GM04504 (cell line): Measurements from ENCODE around the gene NFKBIB.
"Not testable (repeated sequence)": the region's sequence is repeated elsewhere in the genome, so short reads cannot be mapped to it uniquely, and the experiment has no call there.

Source experiments
- DNase-seq: peaks from one replicate; pipeline ENCODE4 v3.0.0-alpha.2; 2012; ENCODE audit warnings: low read depth

The NFKBIB gene

DNA sequence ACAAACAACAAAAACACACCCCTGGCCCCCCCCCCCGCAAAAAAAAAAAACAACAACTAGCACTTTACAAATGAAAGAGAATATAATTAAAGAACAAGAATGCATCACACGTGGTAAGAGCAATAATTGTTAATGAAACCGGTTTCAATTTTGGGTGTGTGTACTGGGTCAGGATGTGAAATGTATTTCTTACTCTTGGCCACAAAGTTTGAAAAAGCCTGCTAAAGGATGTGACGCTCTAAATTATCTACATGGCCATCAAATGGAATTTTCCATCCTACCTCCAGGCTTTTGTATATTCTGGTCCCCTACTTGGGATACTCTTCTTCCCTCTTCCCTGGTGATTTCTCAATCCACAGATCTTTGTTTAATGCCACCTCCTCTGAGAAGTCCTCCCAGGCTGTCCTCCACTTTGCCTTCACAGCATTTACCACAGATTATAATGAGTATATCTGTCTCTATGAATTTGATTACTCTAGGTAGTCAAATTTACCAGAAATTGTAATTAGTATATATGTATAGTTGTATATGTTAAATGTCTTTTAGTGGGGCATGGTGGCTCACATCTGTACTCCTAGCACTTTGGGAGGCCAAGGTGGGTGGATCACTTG, 28.7 kb downstream of the NFKBIB start:
- no peak for DNase-seq

DNA sequence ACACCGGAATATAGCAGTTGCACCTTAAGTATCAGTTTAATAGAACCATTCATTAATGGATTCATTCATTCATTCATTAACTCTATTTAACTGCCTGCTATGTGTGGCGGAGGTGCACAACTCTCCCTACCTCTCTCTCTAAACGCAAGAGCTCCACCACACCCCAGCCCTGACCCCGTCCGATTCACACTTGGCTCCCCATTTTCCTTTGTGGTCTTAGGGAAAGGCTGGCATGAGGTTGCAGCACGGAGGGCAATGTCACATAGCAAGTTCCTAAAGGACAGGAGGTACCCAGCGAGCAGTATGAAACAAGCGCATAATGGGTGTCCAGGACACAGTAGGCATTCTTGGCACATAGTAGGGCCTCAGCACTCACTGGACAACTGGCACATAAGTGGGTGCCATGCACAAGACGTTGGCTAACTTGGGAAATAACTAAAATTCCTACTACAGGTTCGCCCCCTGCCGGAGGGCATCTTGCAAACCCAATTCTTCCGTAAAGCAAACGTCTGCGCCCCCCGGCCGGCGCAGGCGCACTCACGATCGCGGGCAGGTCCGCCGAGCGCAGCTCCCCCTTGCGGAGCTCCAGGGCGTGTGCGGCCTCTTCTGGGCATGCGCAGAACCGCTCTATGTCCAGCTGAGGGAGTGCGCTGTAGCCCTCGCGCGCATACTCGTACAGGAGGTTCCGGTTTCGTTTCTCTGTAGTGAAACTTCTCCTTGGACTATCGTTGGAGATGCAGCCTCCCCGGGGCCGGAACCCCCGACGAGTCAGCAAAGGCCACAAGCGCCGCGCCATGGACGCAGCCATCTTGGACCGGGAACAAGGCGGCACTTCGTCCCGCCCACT, 30.4 kb downstream of the NFKBIB start, which contains the start of gene SARS2:
Gene SARS2, minus strand, starts transcription at position 835 of the 847 bp plus-strand sequence. Its CDS starts 27 bp downstream, at position 808.
- peak; percentile 76 for DNase-seq

DNA sequence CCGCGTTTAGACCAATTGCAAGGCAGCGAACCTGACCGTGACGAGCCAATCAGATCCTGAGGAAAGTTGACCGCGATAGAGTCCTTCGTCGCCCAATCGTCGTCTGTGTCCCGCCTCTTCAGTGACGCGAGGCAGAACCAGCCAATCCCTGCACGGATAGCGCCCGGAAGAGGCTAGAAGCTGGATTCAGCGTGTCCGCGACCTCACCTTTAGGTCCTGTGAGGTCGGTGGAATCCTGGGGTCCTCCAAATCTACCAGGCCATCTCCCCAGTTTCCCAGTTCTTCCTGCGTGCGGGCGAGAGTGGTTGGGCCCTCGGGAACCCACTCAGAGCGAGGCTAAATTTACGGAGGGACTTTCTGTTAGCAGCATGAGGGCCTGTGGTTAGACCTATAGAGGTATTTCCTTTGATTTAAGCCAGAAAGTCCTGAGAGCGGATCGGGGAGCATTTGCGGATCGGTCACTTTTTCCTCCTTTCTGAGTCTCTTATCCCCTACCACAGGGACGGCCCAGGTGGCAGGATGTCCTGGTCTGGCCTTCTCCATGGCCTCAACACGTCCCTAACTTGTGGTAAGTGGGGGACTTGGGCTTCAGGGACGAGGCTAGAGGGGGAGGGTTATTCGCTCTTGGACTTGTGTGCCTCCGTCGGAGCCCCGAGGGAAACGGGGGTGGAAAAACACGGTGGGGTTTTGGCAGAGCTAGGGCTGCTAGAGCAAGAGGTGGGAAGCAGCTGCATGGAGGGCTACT, 31.2 kb downstream of the NFKBIB start, which contains the start of gene MRPS12:
Gene MRPS12, plus strand, starts transcription at position 169 of the 745 bp plus-strand sequence. Its CDS starts 351 bp downstream, at position 520.
- peak; percentile 98 for DNase-seq

DNA sequence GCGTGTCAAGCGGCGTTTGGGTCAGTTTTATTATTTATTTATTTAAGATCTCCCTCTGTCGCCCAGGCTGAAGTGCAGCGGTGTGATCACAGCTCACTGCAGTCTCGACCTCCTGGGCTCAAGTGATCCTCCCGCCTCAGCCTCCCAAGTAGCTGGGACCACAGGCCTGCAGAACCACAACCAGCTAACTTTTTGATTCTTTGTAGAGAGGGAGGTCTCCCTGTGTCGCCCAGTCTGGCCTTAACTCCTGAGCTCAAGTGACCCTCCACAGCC, 31.7 kb downstream of the NFKBIB start:
- DNase-seq, result no peak

DNA sequence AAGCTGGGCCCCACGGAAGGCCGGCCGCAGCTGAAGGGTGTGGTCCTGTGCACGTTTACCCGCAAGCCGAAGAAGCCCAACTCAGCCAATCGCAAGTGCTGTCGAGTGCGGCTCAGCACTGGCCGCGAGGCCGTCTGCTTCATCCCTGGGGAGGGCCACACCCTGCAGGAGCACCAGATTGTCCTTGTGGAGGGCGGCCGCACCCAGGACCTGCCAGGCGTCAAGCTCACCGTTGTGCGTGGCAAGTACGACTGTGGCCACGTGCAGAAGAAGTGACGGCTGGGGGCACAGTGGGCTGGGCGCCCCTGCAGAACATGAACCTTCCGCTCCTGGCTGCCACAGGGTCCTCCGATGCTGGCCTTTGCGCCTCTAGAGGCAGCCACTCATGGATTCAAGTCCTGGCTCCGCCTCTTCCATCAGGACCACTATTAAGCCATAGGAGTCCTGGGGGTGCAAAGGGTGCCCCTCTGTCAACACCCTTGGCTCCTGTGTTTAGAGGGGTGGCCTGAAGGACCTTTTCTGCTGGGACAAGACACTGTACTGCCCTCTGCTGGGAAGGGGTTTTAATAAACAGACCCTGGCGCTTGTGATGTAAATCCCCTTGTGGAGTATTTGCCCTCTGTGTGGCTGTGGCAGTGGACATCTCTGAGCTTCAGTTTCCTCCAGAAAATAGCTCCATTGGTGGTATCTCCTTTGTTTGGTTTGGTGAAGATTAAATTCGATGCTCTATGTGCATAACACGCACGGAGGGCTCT, 32.8 kb downstream of the NFKBIB start:
- no peak for DNase-seq

DNA sequence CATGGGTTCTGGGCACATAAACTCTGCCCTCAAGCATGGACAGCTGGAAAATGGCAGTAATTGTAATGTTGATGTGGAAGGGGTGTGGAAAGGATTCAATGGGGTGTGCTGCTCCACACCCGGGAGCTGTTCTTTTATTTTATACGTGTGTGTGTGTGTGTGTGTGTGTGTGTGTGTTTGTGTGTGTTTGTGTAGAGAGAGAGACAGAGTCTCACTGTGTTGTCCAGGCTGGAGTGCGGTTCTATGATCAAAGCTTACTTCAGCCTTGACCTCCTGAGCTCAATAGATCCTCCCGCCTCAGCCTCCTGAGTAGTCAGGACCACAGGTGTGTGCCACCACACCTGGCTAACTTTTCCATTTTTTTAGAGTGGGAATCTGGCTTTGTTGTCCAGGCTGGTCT, 33.8 kb downstream of the NFKBIB start:
- no peak for DNase-seq

DNA sequence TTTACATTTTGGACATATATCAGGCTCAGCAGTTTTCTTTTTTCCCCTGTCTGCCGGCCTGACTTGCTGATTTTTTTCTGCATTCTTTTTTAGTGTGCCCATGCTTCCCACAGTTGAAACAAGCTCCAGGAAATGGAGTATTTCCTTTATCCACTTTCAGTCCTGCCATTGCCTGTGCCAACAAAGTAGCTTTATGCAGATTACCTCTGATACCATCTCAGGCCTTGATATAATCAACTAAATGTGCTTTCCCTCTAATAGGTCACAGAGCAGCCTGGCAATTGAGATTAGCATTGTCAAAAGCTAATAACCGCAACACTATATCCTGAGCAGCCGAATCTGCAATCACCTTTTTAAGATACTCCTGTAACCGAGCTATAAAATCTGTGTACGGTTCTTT, 40.2 kb downstream of the NFKBIB start:
- DNase-seq, result no peak

DNA sequence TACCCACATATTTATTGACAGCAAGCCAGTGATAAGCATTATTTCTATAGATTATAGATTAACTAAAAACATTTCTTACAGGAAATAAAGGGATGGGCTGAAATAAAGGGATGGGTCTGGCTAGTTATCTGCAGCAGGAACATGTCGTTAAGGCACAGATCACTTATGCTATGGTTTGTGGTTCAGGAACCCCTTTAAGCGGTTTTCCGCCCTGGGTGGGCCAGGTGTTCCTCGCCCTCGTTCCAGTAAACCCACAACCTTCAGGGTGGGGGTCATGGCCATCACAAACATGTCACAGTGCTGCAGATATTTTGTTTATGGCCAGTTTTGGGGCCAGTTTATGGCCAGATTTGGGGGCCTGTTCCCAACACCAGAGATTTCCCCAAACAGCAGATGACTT, 41.7 kb downstream of the NFKBIB start:
- not testable (repeated sequence) for DNase-seq

DNA sequence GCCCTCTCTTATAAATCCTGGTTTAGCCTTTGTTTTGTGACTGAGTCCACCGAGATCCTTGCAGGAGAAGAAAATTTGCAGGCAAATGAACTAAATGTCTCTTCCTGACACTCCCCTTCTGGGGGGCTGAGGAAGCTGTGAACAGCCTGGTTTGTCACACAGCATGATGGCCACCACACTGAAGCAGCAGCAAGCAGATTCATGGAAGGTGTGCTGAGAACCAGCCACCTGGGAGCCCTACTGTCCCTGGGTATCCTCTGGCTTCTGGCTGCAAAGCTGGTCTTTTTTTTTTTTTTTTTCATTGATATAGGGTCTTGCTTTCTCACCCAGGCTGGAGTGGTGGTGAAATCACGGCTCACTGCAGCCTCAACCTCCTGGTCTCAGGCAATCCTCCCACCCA, 42.2 kb downstream of the NFKBIB start:
- DNase-seq, result no peak

DNA sequence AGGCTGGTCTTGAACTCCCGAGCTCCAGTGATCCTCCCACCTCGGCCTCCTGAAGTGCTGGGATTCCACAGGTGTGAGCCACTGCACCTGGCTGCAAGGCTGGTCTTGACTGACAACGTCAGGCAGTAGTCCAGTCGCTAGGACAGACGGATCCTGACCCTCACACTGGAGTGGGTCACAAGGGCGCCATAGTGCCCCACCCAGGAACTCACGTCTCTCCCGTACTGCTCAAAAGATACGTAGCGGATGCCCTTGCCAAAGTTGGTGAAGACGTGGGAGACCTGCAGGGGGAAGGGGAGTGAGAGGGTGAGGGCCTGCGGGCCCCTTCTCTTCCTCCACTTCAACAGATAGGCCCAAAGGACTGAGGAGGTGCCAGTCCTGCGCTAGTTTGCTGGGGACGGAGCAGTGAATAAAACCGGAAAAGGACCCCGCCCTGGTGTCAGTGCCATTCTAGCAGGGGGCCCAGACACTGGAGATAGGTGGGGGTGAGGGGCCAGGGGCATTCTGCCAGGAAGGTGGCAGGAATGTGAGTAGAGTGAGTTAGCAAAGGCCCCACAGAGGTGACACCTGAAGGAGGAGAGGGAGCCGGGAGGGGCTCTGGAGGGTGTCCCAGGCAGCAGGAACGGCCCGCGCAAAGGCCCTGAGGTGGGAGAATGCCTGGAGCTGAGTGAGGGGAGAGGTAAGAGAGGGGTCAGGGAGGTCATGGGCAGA, 42.9 kb downstream of the NFKBIB start:
- DNase-seq, result no peak

DNA sequence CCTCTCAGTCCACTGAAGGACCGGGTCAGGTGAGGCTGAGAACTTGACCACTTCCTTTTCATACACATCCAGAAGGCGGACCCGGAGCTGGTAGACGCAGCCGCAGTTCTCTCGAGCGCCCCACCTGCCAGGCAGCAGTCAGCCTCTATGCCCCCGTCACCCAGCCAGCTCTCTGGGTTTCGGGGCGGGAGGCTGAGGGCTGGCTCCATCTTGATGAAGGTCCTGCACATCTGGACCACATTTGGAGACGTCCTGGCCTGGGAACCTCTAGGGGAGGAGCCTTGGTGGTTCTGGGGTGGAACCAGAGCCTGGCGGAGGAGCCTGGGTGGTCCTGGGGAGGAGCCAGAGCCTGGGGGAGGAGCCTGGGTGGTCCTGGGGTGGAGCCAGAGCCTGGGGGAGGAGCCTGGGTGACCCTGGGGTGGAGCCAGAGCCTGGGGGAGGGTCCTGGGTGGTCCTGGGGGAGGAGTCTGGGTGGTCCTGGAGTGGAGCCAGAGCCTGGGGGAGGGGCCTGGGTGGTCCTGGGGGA, 45.3 kb downstream of the NFKBIB start:
- DNase-seq, result no peak

DNA sequence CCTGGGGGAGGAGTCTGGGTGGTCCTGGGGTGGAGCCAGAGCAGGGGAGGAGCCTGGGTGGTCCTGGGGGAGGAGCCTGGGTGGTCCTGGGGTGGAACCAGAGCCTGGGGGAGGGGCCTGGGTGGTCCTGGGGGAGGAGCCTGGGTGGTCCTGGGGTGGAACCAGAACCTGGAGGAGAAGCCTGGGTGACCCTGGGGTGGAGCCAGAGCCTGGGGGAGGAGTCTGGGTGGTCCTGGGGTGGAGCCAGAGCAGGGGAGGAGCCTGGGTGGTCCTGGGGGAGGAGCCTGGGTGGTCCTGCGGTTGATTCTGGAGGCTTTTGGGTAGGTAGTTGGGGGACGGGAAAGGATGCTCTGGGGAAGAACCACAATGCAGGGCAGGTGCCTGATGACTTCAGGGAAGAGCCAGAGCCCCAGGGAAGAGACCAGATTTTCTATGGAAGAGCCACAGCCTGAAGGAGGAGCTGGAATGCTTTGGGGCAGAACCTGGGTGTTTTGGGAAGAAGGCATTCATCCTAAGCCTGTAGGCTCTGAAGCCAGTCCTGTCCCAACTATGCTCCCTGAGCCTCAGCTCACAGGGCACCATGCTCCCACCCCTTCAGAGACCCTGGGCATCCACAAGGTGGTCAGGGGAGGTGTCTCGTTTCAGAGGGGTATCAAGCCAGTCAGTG, 45.9 kb downstream of the NFKBIB start:
- DNase-seq, result no peak

DNA sequence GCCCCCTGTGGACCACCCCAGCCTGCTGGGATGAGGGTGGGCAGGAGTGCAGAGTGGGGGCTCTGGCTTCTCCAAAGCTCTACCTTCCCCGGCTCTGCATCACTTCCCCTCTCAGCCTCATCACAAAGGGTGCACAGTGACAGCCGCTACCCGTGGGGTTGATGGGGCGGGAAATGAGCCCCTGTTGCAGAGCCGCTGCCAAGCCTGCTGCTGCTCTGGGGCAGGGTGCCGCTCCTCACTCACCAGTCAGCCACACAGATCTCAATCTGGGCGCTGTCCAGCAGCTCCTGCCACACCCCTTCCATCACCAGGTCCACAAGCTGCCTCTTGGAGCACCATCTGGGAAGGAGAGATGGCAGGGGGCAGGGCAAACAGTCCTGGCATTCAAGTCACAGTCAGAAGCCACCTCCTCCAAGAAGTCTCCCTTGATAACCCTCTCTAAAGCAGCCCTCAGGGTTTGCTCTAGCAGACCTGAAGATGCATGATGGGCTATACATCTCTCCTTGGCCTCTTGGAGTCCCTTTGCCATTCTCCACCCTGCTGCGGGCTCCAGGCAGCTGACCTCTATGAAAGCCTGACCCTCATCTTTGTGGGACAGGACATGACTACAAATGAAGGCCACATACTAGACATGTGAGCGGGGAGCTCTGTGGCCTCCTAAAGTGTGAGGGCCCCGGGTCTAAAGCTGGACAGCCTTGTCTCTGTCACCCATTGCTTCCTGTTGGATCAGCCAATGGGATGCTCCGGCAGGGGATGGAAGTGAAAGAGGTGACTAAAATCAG, 46.7 kb downstream of the NFKBIB start:
- no peak for DNase-seq

DNA sequence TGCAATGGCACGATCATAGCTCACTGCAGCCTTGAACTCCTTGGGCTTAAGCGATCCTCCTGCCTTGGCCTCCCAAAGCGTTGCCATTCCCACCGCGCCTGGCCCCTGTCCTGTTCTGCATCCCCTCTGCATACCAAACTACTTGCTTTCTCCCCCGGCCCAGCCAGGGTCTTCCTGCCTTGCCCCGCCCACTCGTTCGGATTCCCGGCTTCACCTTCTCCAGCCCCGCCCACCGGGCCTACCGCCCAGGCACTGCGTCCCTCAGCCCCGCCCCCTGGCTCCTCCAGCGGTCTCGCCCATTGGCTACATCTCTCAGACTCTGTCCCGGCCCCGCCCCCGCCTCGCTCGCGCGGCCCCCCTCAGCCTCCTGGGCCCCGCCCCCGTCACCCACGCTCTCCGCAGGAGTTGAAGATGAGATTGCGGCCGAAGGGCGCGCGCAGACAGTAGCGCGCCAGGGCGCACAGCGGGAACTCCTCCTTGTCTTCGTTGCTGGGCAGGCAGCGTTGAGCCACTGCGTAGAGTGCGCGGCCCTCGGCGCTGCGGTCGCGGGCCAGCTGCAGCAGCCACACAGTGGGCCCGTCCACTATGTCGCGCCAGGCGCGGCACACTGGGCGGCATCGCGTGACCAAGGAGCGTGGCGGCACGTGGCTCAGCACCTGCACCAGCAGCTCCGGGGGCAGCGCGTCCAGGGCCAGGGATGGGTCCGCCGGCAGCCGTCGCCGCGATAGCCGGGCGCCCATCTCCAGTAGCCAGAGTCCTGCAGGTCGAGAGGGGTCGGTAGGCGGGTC, 50.0 kb downstream of the NFKBIB start:
- DNase-seq, result no peak

DNA sequence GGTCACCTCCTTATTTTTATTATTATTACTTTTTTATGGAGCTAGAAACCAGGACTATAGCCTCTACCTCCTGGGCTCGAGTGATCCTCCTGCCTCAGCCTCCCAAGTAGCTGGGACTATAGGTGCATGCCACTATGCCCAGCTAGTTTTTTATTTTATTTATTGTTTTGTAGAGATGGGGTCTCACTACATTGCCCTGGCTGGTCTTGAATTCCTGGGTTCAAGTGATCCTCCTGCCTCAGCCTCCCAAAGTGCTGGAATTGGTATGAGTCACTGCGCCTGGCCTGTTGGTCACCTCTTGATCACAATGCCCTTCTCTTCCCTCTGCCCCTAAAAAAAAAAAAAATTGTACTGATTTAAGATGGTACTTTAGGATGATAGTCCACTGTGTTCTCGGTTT, 51.4 kb downstream of the NFKBIB start:
- no peak for DNase-seq

DNA sequence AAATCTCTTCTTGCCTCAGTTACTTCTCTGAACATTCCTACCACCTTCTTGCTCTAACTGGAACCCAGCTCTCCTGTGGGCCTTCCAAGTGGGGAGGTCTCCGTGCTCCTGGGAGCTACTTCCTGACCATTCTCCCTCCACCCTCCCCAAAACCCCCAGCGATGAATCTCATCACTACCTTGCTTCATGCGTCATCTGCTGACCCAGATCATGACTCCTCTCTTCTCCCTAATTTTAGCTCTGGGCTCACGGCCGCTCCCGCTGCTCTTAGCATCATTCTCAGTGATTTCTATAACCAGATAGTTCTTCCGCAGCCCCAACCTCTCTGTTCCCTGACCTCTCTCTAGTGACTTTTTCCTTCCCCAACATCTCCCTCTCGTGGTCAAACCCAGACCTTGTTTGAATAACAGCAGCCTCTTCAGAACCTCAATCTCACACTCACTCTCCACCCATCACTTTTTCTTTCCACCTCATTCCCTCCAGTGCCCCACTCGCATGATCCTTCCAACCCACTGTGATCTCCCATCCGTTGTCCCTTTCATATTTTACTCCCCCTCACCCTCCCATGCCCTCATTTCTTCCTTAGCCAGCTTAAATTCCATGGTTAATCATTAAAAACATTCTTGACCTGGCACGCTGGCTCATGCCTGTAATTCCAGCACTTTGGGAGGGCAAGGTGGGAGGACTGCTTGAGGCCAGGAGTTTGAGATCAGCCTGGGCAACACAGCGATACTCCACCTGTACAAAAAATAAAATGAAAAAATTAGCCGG, 52.8 kb downstream of the NFKBIB start:
- DNase-seq, result no peak

DNA sequence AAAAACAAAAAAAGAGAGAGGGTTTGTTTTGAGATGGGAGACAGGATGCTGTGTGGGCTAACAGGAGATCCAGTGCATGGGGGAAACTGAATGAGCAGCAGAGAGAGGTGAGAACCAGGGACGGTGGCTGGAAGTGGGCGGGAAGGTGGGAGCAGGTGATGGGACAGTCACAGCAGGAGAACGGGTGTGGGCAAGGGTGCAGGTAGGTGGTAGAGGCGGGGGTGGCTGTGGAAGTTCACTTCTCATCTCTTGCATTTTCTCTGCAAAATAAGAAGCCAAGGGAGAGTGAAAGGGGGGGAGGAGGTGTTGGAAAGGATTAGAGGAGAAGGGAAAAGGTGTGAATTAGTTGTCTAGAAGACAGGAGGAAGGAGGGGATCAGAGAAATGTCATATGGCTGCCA, 53.9 kb downstream of the NFKBIB start:
- DNase-seq, result no peak

DNA sequence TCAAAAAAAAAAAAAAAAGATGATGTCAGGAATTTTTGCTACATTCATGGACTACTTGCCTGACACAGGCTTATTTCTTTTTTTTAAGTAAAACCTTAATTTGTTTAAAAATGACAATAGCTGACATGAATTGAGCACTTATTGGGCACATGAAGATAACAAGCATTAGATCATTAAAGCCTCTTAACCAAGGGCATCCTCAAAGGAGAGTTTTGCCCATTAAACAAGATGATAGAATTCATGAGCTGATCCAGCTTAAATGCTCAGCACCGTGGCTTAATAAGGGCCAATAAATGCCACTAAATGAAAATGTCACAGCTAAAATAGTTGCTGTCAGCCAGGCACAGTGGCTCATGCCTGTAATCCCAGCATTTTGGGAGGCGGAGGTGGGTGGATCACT, 56.5 kb downstream of the NFKBIB start:
- DNase-seq, result no peak
